Sciatic nerve (tissue), 2 donors: ENCODE data around the gene PLEKHA8. TPM values are rescaled to one million over a fixed set of nuclear protein-coding genes. Genes with fewer than 3 reads are reported as not detected.

Experiments
- ATAC-seq: fragments of 200-7000 bp; cut with Tn5 transposase; one replicate; pipeline ENCODE4 v1.9.1; 2020; ENCODE audit warnings: mild to moderate bottlenecking, moderate library complexity
- DNase-seq: peaks from one replicate; pipeline ENCODE4 v3.0.0-alpha.2; 2020; ENCODE audit warnings: low spot score
- intact Hi-C: fragments of 100-400 bp; cut with DNase I; formaldehyde crosslinking; loops from one replicate; pipeline ENCODE4 v1.14.2; 2022
- total RNA-seq: library from RNA; stranded (reverse); fragmentation: NEBNext Ultra II Directional; extraction: Animal tissue kit (Norgen Biotek cat#: 25700); gene quantifications from one replicate; pipeline ENCODE4 v1.2.1, GENCODE V29; 2021
- donor health status: DM: no; HTN: no; CAD: no.
- donor health status: DM: no; HTN: no; CAD: no.

The PLEKHA8 gene
- total RNA-seq, 1 donor from 2014 or later = 16.9 TPM

DNA sequence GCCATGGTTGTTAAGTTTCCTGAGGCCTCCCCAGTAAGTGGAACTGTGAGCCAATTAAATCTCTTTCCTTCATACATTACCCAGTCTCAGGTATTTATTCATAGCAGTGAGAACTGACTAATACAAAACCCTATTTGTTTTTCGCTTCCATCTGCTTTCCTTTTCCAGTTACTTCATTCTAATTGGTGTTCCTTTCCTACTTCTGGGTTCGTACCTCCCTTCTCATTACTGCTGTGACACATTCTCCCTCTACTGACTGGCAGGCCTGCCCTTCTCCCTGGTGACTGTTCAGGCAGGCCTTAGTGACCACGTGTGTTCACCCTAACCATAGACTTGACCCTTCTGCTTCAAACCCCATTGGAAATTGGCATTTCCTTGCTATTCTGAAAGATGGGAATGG lies 144.2 kb downstream of the PLEKHA8 start:
- DNase-seq (no peak), ATAC-seq (no peak)
- intact Hi-C loops = no loop called here

DNA sequence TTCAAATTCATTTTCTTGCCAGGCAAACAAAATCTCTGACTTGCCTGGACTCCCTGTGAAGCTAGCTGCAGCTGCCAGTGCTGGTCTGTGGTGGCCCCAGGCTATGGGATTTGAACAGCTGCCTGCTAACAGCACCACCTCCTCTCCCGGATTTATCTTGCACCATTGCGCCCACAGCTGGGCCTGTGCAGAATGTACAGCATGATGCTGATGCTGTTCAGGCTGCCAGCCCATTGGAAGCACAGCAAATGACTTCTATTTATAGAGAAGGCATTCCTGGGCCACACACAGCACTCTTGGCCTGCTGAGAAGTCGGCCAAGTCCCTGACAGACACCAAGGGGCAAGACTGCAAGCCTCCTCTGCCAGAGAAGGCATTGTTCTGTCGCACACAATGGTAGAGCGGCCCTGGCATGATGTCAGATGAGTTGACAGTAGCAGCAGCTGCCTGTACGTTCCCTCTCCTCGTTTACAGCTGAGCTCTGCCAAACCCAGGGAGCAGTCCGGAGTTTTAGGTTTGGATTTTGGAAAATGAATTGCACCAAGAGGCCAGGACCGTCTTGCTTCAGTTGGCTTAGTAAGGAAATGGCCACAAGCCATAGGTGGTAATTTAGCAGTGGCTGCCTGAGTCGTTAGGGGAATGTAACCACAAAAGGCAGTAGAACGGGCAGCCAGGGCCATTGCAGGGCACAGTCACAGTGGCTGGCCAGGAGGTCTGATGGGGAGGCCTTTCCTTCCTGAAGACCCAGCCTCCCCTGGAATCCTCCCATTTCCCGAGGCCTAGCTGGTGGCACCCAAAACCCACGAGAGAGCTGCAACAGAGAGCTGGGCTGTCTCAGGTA lies 145.1 kb downstream of the PLEKHA8 start:
- peak; percentile 76 for DNase-seq
- intact Hi-C loops = no loop called here
- ATAC-seq = peak; percentile 79

GRCh38 chr7:30175180-30175579 lies 147.0 kb downstream of the PLEKHA8 start:
- ATAC-seq = no peak
- intact Hi-C loops = no loop called here
- no peak for DNase-seq

GRCh38 chr7:30175636-30176147 lies 147.5 kb downstream of the PLEKHA8 start:
- intact Hi-C loops = no loop called here
- ATAC-seq (no peak), DNase-seq (no peak)

- intact Hi-C loops = no loop called here
- DNase-seq (no peak), ATAC-seq (no peak)
Observed at GRCh38 chr7:30176463-30177109, 148.4 kb downstream of the PLEKHA8 start.

DNA sequence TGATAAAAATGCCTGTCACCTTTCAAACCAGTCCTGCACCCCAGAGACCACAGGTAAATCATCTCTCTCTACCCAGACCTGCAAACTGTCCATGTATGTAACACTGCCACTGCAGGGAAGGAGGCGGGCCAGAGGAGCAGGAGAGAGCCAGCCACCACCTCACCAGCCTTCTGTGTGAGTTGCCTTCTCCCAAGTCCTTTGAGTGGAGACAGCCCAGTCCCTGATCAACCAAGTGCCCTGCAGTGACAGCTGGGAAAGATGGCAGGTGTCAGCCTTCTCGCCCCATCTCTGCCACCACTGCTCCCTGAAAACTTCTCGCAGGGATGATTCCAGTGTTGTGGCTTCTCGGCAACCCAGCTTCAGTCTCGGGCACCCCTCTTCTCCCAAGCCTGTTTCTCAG lies 149.0 kb downstream of the PLEKHA8 start:
- intact Hi-C loops = no loop called here
- no peak for ATAC-seq

DNA sequence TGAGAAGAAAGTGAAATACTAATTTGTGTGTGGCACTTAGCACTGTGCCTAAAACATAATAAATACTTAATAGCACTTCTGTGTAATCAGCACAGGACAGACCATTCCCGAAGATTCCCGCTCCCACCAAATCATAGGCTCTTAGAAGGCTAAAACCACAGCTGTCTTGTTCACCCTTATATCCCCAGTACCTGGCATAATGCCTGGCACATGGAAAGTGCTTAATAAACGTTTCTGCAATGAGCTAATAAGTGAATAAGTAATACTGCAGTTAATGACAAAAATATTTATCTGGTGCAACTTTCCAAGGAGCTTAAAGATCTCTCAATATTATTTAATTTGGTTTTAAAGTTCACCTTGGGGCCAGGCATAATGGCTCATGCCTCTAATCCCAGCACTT lies 149.8 kb downstream of the PLEKHA8 start:
- DNase-seq (no peak), ATAC-seq (no peak)

More for the DNA sequence above, 149.0 kb downstream of the PLEKHA8 start:
- DNase-seq = no peak

GRCh38 chr7:30178748-30179436 lies 150.7 kb downstream of the PLEKHA8 start:
- intact Hi-C loops = no loop called here
- DNase-seq (no peak), ATAC-seq (no peak)

More for the DNA sequence above, 149.8 kb downstream of the PLEKHA8 start:
- intact Hi-C loops = no loop called here

Other genes starting within 250 kb of the PLEKHA8 start
- gene WIPF3, start 221.9 kb upstream of the PLEKHA8 start, total RNA-seq = 5.3 TPM
- 176 TPM for gene SCRN1, start 38.6 kb upstream of the PLEKHA8 start, total RNA-seq
- 15.2 TPM for gene FKBP14, start 1.7 kb upstream of the PLEKHA8 start, total RNA-seq
- 189 TPM for gene MTURN, start 106.6 kb downstream of the PLEKHA8 start, total RNA-seq